Loucy (cell line): ENCODE data around the gene FABP7.
"Not testable (repeated sequence)": the region's sequence is repeated elsewhere in the genome, so short reads cannot be mapped to it uniquely, and the experiment has no call there.

Source experiments
- H2AFZ ChIP-seq: fragments of 200-600 bp; sonication (generic); 2 replicates; pipeline ENCODE4 v1.6.0; 2016; ENCODE audit warnings: antibody characterized with exemption, mild to moderate bottlenecking, low read length, moderate library complexity
- H3F3A ChIP-seq: fragments of 200-600 bp; 2 replicates; pipeline ENCODE4 v1.6.0; 2016; ENCODE audit warnings: antibody characterized with exemption, low read depth, mild to moderate bottlenecking
- H3K27me3 ChIP-seq: fragments of 200-600 bp; sonication (generic); 2 replicates; pipeline ENCODE4 v1.6.1; 2014; ENCODE audit warnings: low read length, mild to moderate bottlenecking; ENCODE audit not compliant: insufficient read depth, poor library complexity, severe bottlenecking
- H3K36me3 ChIP-seq: fragments of 200-600 bp; sonication (generic); 2 replicates; pipeline ENCODE4 v1.6.1; 2016; ENCODE audit warnings: low read length; ENCODE audit not compliant: insufficient read depth
- H3K4me1 ChIP-seq: fragments of 200-600 bp; sonication (generic); 2 replicates; pipeline ENCODE4 v1.5.1; 2014; ENCODE audit warnings: low read length, mild to moderate bottlenecking; ENCODE audit not compliant: insufficient read depth, poor library complexity, severe bottlenecking
- H3K4me2 ChIP-seq: fragments of 200-600 bp; sonication (generic); 2 replicates; pipeline ENCODE4 v1.6.0; 2014; ENCODE audit warnings: antibody characterized with exemption, low read length, low read depth, mild to moderate bottlenecking; ENCODE audit not compliant: poor library complexity, severe bottlenecking
- H3K4me3 ChIP-seq: fragments of 200-600 bp; sonication (generic); 2 replicates; pipeline ENCODE4 v1.5.1; 2014; ENCODE audit warnings: low read length, mild to moderate bottlenecking, mixed read lengths; ENCODE audit not compliant: poor library complexity, severe bottlenecking
- H3K79me2 ChIP-seq: fragments of 200-600 bp; sonication (generic); 2 replicates; pipeline ENCODE4 v1.6.1; 2014; ENCODE audit warnings: low read length; ENCODE audit not compliant: insufficient read depth
- H3K9ac ChIP-seq: fragments of 200-600 bp; sonication (generic); 2 replicates; pipeline ENCODE4 v1.6.0; 2014; ENCODE audit warnings: mild to moderate bottlenecking, low read depth, low read length, moderate library complexity; ENCODE audit not compliant: poor library complexity, severe bottlenecking
- H3K9me2 ChIP-seq: fragments of 200-600 bp; sonication (generic); replicated peaks from 2 replicates; pipeline ENCODE4 v1.6.1; 2016; ENCODE audit warnings: low read depth, low read length, mixed read lengths
- H3K9me3 ChIP-seq: fragments of 200-600 bp; sonication (generic); 2 replicates; pipeline ENCODE4 v1.6.1; 2014; ENCODE audit warnings: mild to moderate bottlenecking, antibody characterized with exemption, low read length, low read depth; ENCODE audit not compliant: insufficient read depth
- H4K20me1 ChIP-seq: fragments of 200-600 bp; sonication (generic); 2 replicates; pipeline ENCODE4 v1.6.0; 2014; ENCODE audit warnings: antibody characterized with exemption, low read length, mild to moderate bottlenecking; ENCODE audit not compliant: insufficient read depth, poor library complexity, severe bottlenecking
- CTCF ChIP-seq: fragments of 200-600 bp; sonication (generic); conservative IDR thresholded peaks from 2 replicates; pipeline ENCODE4 v1.5.1; 2014; ENCODE audit warnings: mild to moderate bottlenecking, antibody characterized with exemption, low read length
- EZH2phosphoT487 ChIP-seq: fragments of 200-600 bp; IDR thresholded peaks from 2 replicates; pipeline ENCODE4 v1.6.1; 2018; ENCODE audit warnings: antibody characterized with exemption, mild to moderate bottlenecking, moderate library complexity, borderline replicate concordance

FABP7 gene

GRCh38 chr6:122740936-122741335, 38.6 kb upstream of the FABP7 start:
- no peaks in the 10 kb centered on the region for H3K79me2 ChIP-seq
- H2AFZ ChIP-seq, result no peak overlapping the region

GRCh38 chr6:122744247-122744646, 35.3 kb upstream of the FABP7 start:
- H3F3A ChIP-seq, H3K4me1 ChIP-seq, H3K9me2 ChIP-seq, H3K9me3 ChIP-seq, H3K79me2 ChIP-seq, H3K4me2 ChIP-seq, H3K4me3 ChIP-seq, H2AFZ ChIP-seq, H3K27me3 ChIP-seq, H4K20me1 ChIP-seq, H3K9ac ChIP-seq, H3K36me3 ChIP-seq: not testable (repeated sequence)
- TF ChIP-seq CTCF, result peak; percentile 39

More at GRCh38 chr6:122740936-122741335, 38.6 kb upstream of the FABP7 start:
- Histone ChIP-seq H3K9ac (no peak overlapping the region), H3K4me2 (no peak overlapping the region), H3K4me1 (no peaks in the 10 kb centered on the region), H3K36me3 (no peaks in the 10 kb centered on the region), H3K9me2 (no peaks in the 10 kb centered on the region), H4K20me1 (no peaks in the 10 kb centered on the region), H3K27me3 (no peaks in the 10 kb centered on the region), H3F3A (no peaks in the 10 kb centered on the region), H3K4me3 (no peak overlapping the region), H3K9me3 (no peaks in the 10 kb centered on the region)
- TF ChIP-seq CTCF, result no peak
- no peak for TF ChIP-seq EZH2phosphoT487

- H3K27me3 ChIP-seq, H3K4me2 ChIP-seq, H4K20me1 ChIP-seq, H3K9me3 ChIP-seq, H3K9me2 ChIP-seq, H3K4me3 ChIP-seq, H3K36me3 ChIP-seq, H3F3A ChIP-seq, H3K79me2 ChIP-seq, H3K9ac ChIP-seq, H2AFZ ChIP-seq, H3K4me1 ChIP-seq: not testable (repeated sequence)
These were observed 34.7 kb upstream of the FABP7 start for GRCh38 chr6:122744856-122745255.

GRCh38 chr6:122746688-122747087, 32.8 kb upstream of the FABP7 start:
- Histone ChIP-seq H3K4me2 (no peak overlapping the region), H3K36me3 (no peaks in the 10 kb centered on the region), H3F3A (no peaks in the 10 kb centered on the region), H3K4me1 (peaks cover 4% of the 10 kb centered on the region), H3K4me3 (no peak overlapping the region), H2AFZ (no peak overlapping the region), H3K27me3 (no peaks in the 10 kb centered on the region), H3K9me3 (no peaks in the 10 kb centered on the region), H3K9ac (no peak overlapping the region), H4K20me1 (no peaks in the 10 kb centered on the region), H3K9me2 (no peaks in the 10 kb centered on the region), H3K79me2 (no peaks in the 10 kb centered on the region)
- TF ChIP-seq CTCF (no peak), EZH2phosphoT487 (no peak)
